Peyer's patch (tissue), 4 donors: Measurements from ENCODE around the gene DDC. TPM values are rescaled to one million over a fixed set of nuclear protein-coding genes. Genes with fewer than 3 reads are reported as not detected.

Source experiments
- DNase-seq, 3 donors: peaks; one replicate each; pipeline ENCODE4 v3.0.0-alpha.2; 2017 to 2019
- H3K27ac ChIP-seq, 4 donors: fragments of 200-600 bp; sonication (generic); one replicate each; pipeline ENCODE4 v1.5.1; 2016 to 2019
- H3K27me3 ChIP-seq, 2 donors: fragments of 200-600 bp; sonication (generic); one replicate each; pipeline ENCODE4 v1.5.1; 2019
- H3K36me3 ChIP-seq, 3 donors: fragments of 200-600 bp; sonication (generic); one replicate each; pipeline ENCODE4 v1.5.1; 2016 to 2019
- H3K4me1 ChIP-seq, 4 donors: fragments of 200-600 bp; sonication (generic); one replicate each; pipeline ENCODE4 v1.5.1; 2016 to 2019
- H3K4me3 ChIP-seq, 4 donors: fragments of 200-600 bp; sonication (generic); 1 replicate in 3 of 4; 2 replicates in 1 of 4; pipeline ENCODE4 v1.5.1; 2016 to 2019; ENCODE audit warnings: mild to moderate bottlenecking in 1 of 4
- H3K9me3 ChIP-seq, 4 donors: fragments of 200-600 bp; sonication (generic); one replicate each; pipeline ENCODE4 v1.5.1; 2016 to 2019; ENCODE audit warnings: mild to moderate bottlenecking in 1 of 4
- CTCF ChIP-seq, 6 experiments: fragments of 450-650 bp in 4 of 6; fragments of 200-600 bp in 2 of 6; sonication (generic) in 1 of 6; IDR thresholded peaks; one replicate each; pipeline ENCODE4 v1.5.1; 2017 to 2019; ENCODE audit warnings: antibody characterized with exemption in 6 of 6, mild to moderate bottlenecking in 3 of 6, moderate library complexity in 1 of 6
- POLR2A ChIP-seq, 2 donors: fragments of 450-650 bp; IDR thresholded peaks; one replicate each; pipeline ENCODE4 v1.5.1; 2017; ENCODE audit warnings: antibody characterized with exemption in 2 of 2, mild to moderate bottlenecking in 2 of 2, moderate library complexity in 2 of 2
- total RNA-seq, 4 donors: library from RNA; depleted of rRNA; stranded (reverse); fragments of >200 nt; gene quantifications; one replicate each; pipeline ENCODE4 v1.1.0, GENCODE V29; 2016

DDC gene
- 100 to 1,000 TPM in 3 of 4 donors, 10 to 100 TPM in 1; 56.9 to 314 (median 200) TPM for total RNA-seq

- no peaks in the 10 kb centered on the region for H3K9me3 ChIP-seq
- H3K4me1 ChIP-seq, result peaks cover 0 to 33% (median 0%) of the 10 kb centered on the region in 4 donors
- H3K4me3 ChIP-seq, result peak within 1 kb of the TSS in 3 of 4 donors; percentile 16 to 59 (median 56)
- no peak for DNase-seq
- H3K27ac ChIP-seq, result peak within 1 kb of the TSS in 3 of 4 donors; percentile 22 to 76 (median 74)
- no peaks in the 10 kb centered on the region for H3K27me3 ChIP-seq
- H3K36me3 ChIP-seq, result no peaks in the 10 kb centered on the region
- TF ChIP-seq CTCF (IDR thresholded peaks at IDR 0.05) (no peak), POLR2A (IDR thresholded peaks at IDR 0.05) (peak in 1 of 2 donors; percentile 33)
These were observed at the start of gene DDC for GRCh38 chr7:50564640-50565558. TSS of gene DDC (minus strand) at chr7:50565405. CDS start at chr7:50544085, 21,320 bp downstream.

GRCh38 chr7:50613473-50613872 is 48.3 kb upstream of the DDC start:
- TF ChIP-seq CTCF (IDR thresholded peaks at IDR 0.05), result no peak
- TF ChIP-seq POLR2A (IDR thresholded peaks at IDR 0.05), result no peak
- DNase-seq, result no peak
- Histone ChIP-seq H3K4me3 (no peak overlapping the region), H3K9me3 (no peaks in the 10 kb centered on the region), H3K4me1 (peaks cover 0 to 16% (median 0%) of the 10 kb centered on the region in 4 donors), H3K27me3 (no peaks in the 10 kb centered on the region), H3K27ac (no peak overlapping the region), H3K36me3 (peaks cover 0 to 15% (median 0%) of the 10 kb centered on the region in 3 donors)

- Histone ChIP-seq H3K9me3 (no peaks in the 10 kb centered on the region), H3K27me3 (no peaks in the 10 kb centered on the region), H3K27ac (no peak overlapping the region), H3K36me3 (peaks cover 0 to 15% (median 0%) of the 10 kb centered on the region in 3 donors), H3K4me3 (no peak overlapping the region), H3K4me1 (peaks cover 0 to 16% (median 0%) of the 10 kb centered on the region in 4 donors)
- TF ChIP-seq POLR2A (IDR thresholded peaks at IDR 0.05) (no peak), CTCF (IDR thresholded peaks at IDR 0.05) (no peak)
- DNase-seq, result no peak
These were observed 47.5 kb upstream of the DDC start for GRCh38 chr7:50612704-50613103.

GRCh38 chr7:50610521-50611277 is 45.5 kb upstream of the DDC start:
- peak in 1 of 3 donors; percentile 64 for DNase-seq
- Histone ChIP-seq H3K9me3 (no peaks in the 10 kb centered on the region), H3K27ac (peak overlapping the region in 1 of 4 donors; percentile 63), H3K36me3 (peaks cover 0 to 18% (median 0%) of the 10 kb centered on the region in 3 donors), H3K4me1 (peaks cover 0 to 16% (median 0%) of the 10 kb centered on the region in 4 donors), H3K27me3 (no peaks in the 10 kb centered on the region), H3K4me3 (no peak overlapping the region)
- no peak for TF ChIP-seq CTCF (IDR thresholded peaks at IDR 0.05)
- TF ChIP-seq POLR2A (IDR thresholded peaks at IDR 0.05), result no peak

GRCh38 chr7:50608196-50608906 is 43.1 kb upstream of the DDC start:
- no peak for DNase-seq
- TF ChIP-seq CTCF (IDR thresholded peaks at IDR 0.05), result no peak
- TF ChIP-seq POLR2A (IDR thresholded peaks at IDR 0.05), result no peak

More at GRCh38 chr7:50608196-50608906, 43.1 kb upstream of the DDC start:
- Histone ChIP-seq H3K4me3 (no peak overlapping the region), H3K4me1 (no peaks in the 10 kb centered on the region), H3K27me3 (no peaks in the 10 kb centered on the region), H3K27ac (no peak overlapping the region), H3K36me3 (peaks cover 0 to 41% (median 0%) of the 10 kb centered on the region in 3 donors), H3K9me3 (no peaks in the 10 kb centered on the region)
